DLD1 (cell line): Measurements from ENCODE around the gene RRM1.
"Not testable (repeated sequence)": the region's sequence is repeated elsewhere in the genome, so short reads cannot be mapped to it uniquely, and the experiment has no call there.

Experiments used
- in situ Hi-C: cut with HindIII; loops from 2 replicates; pipeline ENCODE4 v1.10.0; 2017; ENCODE audit warnings: low sequenced_read_pairs

Gene RRM1

GRCh38 chr11:4094348-4095291 is at the start of gene RRM1:
Gene RRM1, plus strand, starts transcription at chr11:4094799. Its CDS starts 214 bp downstream, at chr11:4095013.
- in situ Hi-C loops = no loop called here

- in situ Hi-C loops = no loop called here
Observed at GRCh38 chr11:4044976-4045646, 49.5 kb upstream of the RRM1 start.

GRCh38 chr11:4048340-4048739 is 46.3 kb upstream of the RRM1 start:
- in situ Hi-C loops = no loop called here

- in situ Hi-C loops = no loop called here
Observed at GRCh38 chr11:4049006-4049405, 45.6 kb upstream of the RRM1 start.

GRCh38 chr11:4050138-4050537 is 44.5 kb upstream of the RRM1 start:
- in situ Hi-C loops = no loop called here

- in situ Hi-C loops = not testable (repeated sequence)
Observed at GRCh38 chr11:4053200-4053599, 41.4 kb upstream of the RRM1 start.

- in situ Hi-C loops = no loop called here
Observed at GRCh38 chr11:4054643-4055042, 40.0 kb upstream of the RRM1 start.

GRCh38 chr11:4059424-4059823 is 35.2 kb upstream of the RRM1 start:
- in situ Hi-C loops = no loop called here

- in situ Hi-C loops = no loop called here
Observed at GRCh38 chr11:4060182-4060923, 34.2 kb upstream of the RRM1 start.

- in situ Hi-C loops = no loop called here
Observed at GRCh38 chr11:4061700-4062099, 32.9 kb upstream of the RRM1 start.

GRCh38 chr11:4063348-4063747 is 31.3 kb upstream of the RRM1 start:
- in situ Hi-C loops = no loop called here

GRCh38 chr11:4064278-4064955 is 30.2 kb upstream of the RRM1 start:
- in situ Hi-C loops = no loop called here

GRCh38 chr11:4065086-4065485 is 29.5 kb upstream of the RRM1 start:
- in situ Hi-C loops = no loop called here

GRCh38 chr11:4065601-4066377 is 28.8 kb upstream of the RRM1 start:
- in situ Hi-C loops = no loop called here

- in situ Hi-C loops = no loop called here
Observed at GRCh38 chr11:4066910-4067309, 27.7 kb upstream of the RRM1 start.

GRCh38 chr11:4068962-4069361 is 25.6 kb upstream of the RRM1 start:
- in situ Hi-C loops = no loop called here

GRCh38 chr11:4071325-4071724 is 23.3 kb upstream of the RRM1 start:
- in situ Hi-C loops = loop anchor here (5.0 kb wide), 1 partner anchor 219 kb away; no protein-coding TSS in a partner anchor

GRCh38 chr11:4071914-4072313 is 22.7 kb upstream of the RRM1 start:
- in situ Hi-C loops = loop anchor here (5.0 kb wide), 1 partner anchor 220 kb away; no protein-coding TSS in a partner anchor

GRCh38 chr11:4072668-4073285 is 21.8 kb upstream of the RRM1 start:
- in situ Hi-C loops = loop anchor here (5.0 kb wide), 1 partner anchor 220 kb away; no protein-coding TSS in a partner anchor
